K562 (cell line): ENCODE data around the gene FBXO48. TPM values are rescaled to one million over a fixed set of nuclear protein-coding genes. Genes with fewer than 3 reads are reported as not detected.
A peak's percentile ranks its signal among the peaks of the same experiment; 100 is the strongest.

Experiments used
- BRD9 ChIP-seq: fragments of 450-650 bp; IDR thresholded peaks from 2 replicates; pipeline ENCODE4 v1.6.1; 2018; ENCODE audit warnings: low read depth; ENCODE audit not compliant: partially characterized antibody
- CXXC5 ChIP-seq: fragments of 250-450 bp; sonication (Bioruptor Pico); IDR thresholded peaks from 2 replicates; pipeline ENCODE4 v1.8.0; 2022; ENCODE audit warnings: inconsistent platforms, mild to moderate bottlenecking, moderate library complexity
- DLX4 ChIP-seq: fragments of 250-450 bp; sonication (Bioruptor Pico); IDR thresholded peaks from 2 replicates; pipeline ENCODE4 v1.6.1; 2021; ENCODE audit warnings: mild to moderate bottlenecking
- E2F5 ChIP-seq: sonication (generic); formaldehyde crosslinking; IDR thresholded peaks from 2 replicates; pipeline ENCODE4 v1.8.0; 2022; ENCODE audit warnings: mild to moderate bottlenecking, missing genetic modification reagents
- ELF1 ChIP-seq: fragments of 200-800 bp; sonication (Bioruptor generic); IDR thresholded peaks from 2 replicates; pipeline ENCODE4 v1.6.1; 2016; ENCODE audit warnings: missing genetic modification characterization, missing compliant biosample characterization
- GTF2E2 ChIP-seq: fragments of 200-800 bp; sonication (Bioruptor generic); IDR thresholded peaks from 2 replicates; pipeline ENCODE4 v1.6.1; 2016; ENCODE audit warnings: missing genetic modification characterization, missing compliant biosample characterization
- HIVEP1 ChIP-seq: fragments of 250-450 bp; sonication (Bioruptor Pico); IDR thresholded peaks from 2 replicates; pipeline ENCODE4 v1.4.0; 2020; ENCODE audit warnings: mild to moderate bottlenecking
- HNRNPL ChIP-seq: fragments of 200-400 bp; formaldehyde crosslinking; IDR thresholded peaks from 2 replicates; pipeline ENCODE4 v1.6.1; 2017; ENCODE audit warnings: low read depth, mild to moderate bottlenecking, low read length
- MITF ChIP-seq: IDR thresholded peaks from 2 replicates; pipeline ENCODE4 v1.6.1; 2014; ENCODE audit warnings: antibody characterized with exemption
- MTA1 ChIP-seq: fragments of 450-650 bp; IDR thresholded peaks from 2 replicates; pipeline ENCODE4 v1.6.1; 2017; ENCODE audit warnings: borderline replicate concordance
- NFATC3 ChIP-seq: fragments of 450-650 bp; IDR thresholded peaks from 2 replicates; pipeline ENCODE4 v1.6.1; 2017; ENCODE audit warnings: mild to moderate bottlenecking
- NR0B1 ChIP-seq: fragments of 450-650 bp; IDR thresholded peaks from one replicate; pipeline ENCODE4 v1.6.1; 2018; ENCODE audit warnings: mild to moderate bottlenecking, moderate library complexity; ENCODE audit not compliant: partially characterized antibody
- RAD21 ChIP-seq, 2 experiments: fragments of 250-450 bp in 1 of 2; fragments of 450-650 bp in 1 of 2; sonication (Bioruptor Pico) in 1 of 2; formaldehyde crosslinking in 1 of 2; IDR thresholded peaks in 1 of 2; conservative IDR thresholded peaks in 1 of 2; 2 replicates each; pipeline versions ENCODE4 v1.4.0 to v1.8.0; 2020 to 2022; ENCODE audit warnings: mild to moderate bottlenecking in 2 of 2, moderate library complexity in 1 of 2
- SMARCE1 ChIP-seq: fragments of 450-650 bp; IDR thresholded peaks from 2 replicates; pipeline ENCODE4 v1.7.1; 2016; ENCODE audit warnings: mild to moderate bottlenecking
- TBL1XR1 ChIP-seq, 2 experiments: IDR thresholded peaks; 2 replicates each; pipeline ENCODE4 v1.6.1; 2012; ENCODE audit warnings: improper control_type of control experiment in 2 of 2, low read length in 2 of 2, mild to moderate bottlenecking in 1 of 2
- TFAM ChIP-seq: fragments of 250-450 bp; sonication (Bioruptor Pico); conservative IDR thresholded peaks from 2 replicates; pipeline ENCODE4 v1.5.0; 2021; ENCODE audit warnings: mild to moderate bottlenecking, moderate library complexity
- WHSC1 ChIP-seq: IDR thresholded peaks from one replicate; pipeline ENCODE4 v1.6.1; 2012; ENCODE audit warnings: low read length, control low read depth, inconsistent platforms
- ZNF12 ChIP-seq: sonication (generic); formaldehyde crosslinking; IDR thresholded peaks from 2 replicates; pipeline ENCODE4 v1.4.0; 2020; ENCODE audit warnings: mild to moderate bottlenecking, missing genetic modification reagents
- ZNF583 ChIP-seq: fragments of 250-450 bp; sonication (Bioruptor Pico); IDR thresholded peaks from 2 replicates; pipeline ENCODE4 v1.4.0; 2020
- polyA plus RNA-seq, 8 experiments: library from polyadenylated mRNA; depleted of rRNA in 4 of 8; stranded (reverse) in 5 of 8; unstranded in 3 of 8; fragments of >200 nt; fragmentation: Nextera tagmentation in 2 of 8; fragmentation: Illumina TruSeq in 1 of 8; extraction: Ambion mirVana in 2 of 8; extraction: Trizol in 1 of 8; gene quantifications; 2 replicates each; pipeline versions ENCODE4 v1.2.1 to v1.2.3, GENCODE V29; 2011 to 2014; ENCODE audit warnings: inconsistent platforms in 1 of 8, missing spikeins in 1 of 8
- total RNA-seq, 7 experiments: library from RNA; depleted of rRNA in 6 of 7; stranded (reverse); fragments of >200 nt in 6 of 7; fragmentation: Illumina TruSeq in 2 of 7; extraction: Trizol in 2 of 7; gene quantifications; 2 replicates each; pipeline versions ENCODE4 v1.2.1 to v1.2.3, GENCODE V29; 2011 to 2021; ENCODE audit warnings: low replicate concordance in 1 of 7
- TF ChIP-seq, protein P1 (sequence below): IDR thresholded peaks from 3 replicates; pipeline ENCODE4 v1.6.1; 2011; ENCODE audit warnings: borderline replicate concordance, mild to moderate bottlenecking; ENCODE audit not compliant: insufficient read length, insufficient read depth
- TF ChIP-seq, protein P2 (sequence below): sonication (generic); formaldehyde crosslinking; IDR thresholded peaks from 2 replicates; pipeline ENCODE4 v1.8.0; 2023; ENCODE audit warnings: mild to moderate bottlenecking, missing genetic modification reagents

Gene FBXO48
- total and polyA plus RNA-seq, 9 of the 15 experiments (the other 6 are each of a cell fraction or from before 2014, with no cell fraction given), result 0.36 to 1.8 (median 0.73) TPM

GRCh38 chr2:68438455-68439303, 28.4 kb downstream of the FBXO48 start (continued):
- TF ChIP-seq, protein P1, sequence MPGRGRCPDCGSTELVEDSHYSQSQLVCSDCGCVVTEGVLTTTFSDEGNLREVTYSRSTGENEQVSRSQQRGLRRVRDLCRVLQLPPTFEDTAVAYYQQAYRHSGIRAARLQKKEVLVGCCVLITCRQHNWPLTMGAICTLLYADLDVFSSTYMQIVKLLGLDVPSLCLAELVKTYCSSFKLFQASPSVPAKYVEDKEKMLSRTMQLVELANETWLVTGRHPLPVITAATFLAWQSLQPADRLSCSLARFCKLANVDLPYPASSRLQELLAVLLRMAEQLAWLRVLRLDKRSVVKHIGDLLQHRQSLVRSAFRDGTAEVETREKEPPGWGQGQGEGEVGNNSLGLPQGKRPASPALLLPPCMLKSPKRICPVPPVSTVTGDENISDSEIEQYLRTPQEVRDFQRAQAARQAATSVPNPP, result no peak
- TF ChIP-seq SMARCE1 (no peak), WHSC1 (no peak), HIVEP1 (CRISPR knock-in tag) (peak; percentile 85; the same call in 1 of the 2 replicates), MTA1 (no peak), ELF1 (tag) (no peak), ZNF583 (no peak), DLX4 (CRISPR knock-in tag) (peak; percentile 92), ZNF12 (no peak), HNRNPL (no peak), MITF (no peak), CXXC5 (no peak), GTF2E2 (tag) (peak; percentile 81), RAD21 (CRISPR knock-in tag; conservative IDR thresholded peaks at IDR 0.05 in 1 of 2, IDR thresholded peaks at IDR 0.05 in 1 of 2) (peak in 1 of 2 experiments; percentile 35; a peak in 1 of 4 replicates), TBL1XR1 (IDR thresholded peaks at IDR 0.05; ENCODE audit: low read length in 2 of 2) (no peak), NR0B1 (no peak), E2F5 (no peak), BRD9 (no peak), TFAM (no peak), NFATC3 (no peak)
- TF ChIP-seq, protein P2, sequence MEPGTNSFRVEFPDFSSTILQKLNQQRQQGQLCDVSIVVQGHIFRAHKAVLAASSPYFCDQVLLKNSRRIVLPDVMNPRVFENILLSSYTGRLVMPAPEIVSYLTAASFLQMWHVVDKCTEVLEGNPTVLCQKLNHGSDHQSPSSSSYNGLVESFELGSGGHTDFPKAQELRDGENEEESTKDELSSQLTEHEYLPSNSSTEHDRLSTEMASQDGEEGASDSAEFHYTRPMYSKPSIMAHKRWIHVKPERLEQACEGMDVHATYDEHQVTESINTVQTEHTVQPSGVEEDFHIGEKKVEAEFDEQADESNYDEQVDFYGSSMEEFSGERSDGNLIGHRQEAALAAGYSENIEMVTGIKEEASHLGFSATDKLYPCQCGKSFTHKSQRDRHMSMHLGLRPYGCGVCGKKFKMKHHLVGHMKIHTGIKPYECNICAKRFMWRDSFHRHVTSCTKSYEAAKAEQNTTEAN (CRISPR knock-in tag), result no peak
